ENCODE results near the gene EIF3F. TPM values are rescaled to one million over a fixed set of nuclear protein-coding genes. Genes with fewer than 3 reads are reported as not detected.

EIF3F gene
- total and polyA plus RNA-seq, 2 of the 8 experiments (the other 6 are each of a cell fraction or from before 2014, with no cell fraction given), result 222 to 388 TPM

- TF ChIP-seq CHD7 (IDR thresholded peaks at IDR 0.05; ENCODE audit: insufficient replicate concordance, low read length) (no peak), EZH2 (IDR thresholded peaks at IDR 0.05; ENCODE audit: low read depth, low read length, severe bottlenecking) (no peak), SP4 (IDR thresholded peaks at IDR 0.05; ENCODE audit: low read length) (no peak), POU5F1 (IDR thresholded peaks at IDR 0.05; ENCODE audit: low read depth, low read length) (no peak), CTBP2 (IDR thresholded peaks at IDR 0.05; ENCODE audit: borderline replicate concordance, insufficient read depth, insufficient read length, low read length) (no peak)
These were observed 44.3 kb downstream of the EIF3F start (continued) for GRCh38 chr11:8031248-8032115.

All from H1 (cell line).